Smooth muscle cell (in vitro differentiated cells): ENCODE results near the gene HEXIM1. TPM values are rescaled to one million over a fixed set of nuclear protein-coding genes. Genes with fewer than 3 reads are reported as not detected.

Experiments used
- DNase-seq: peaks from one replicate; lab custom pipeline; 2025; ENCODE audit not compliant: unreplicated experiment; lab: John Stamatoyannopoulos, UW
- H2AFZ ChIP-seq: fragments of 200-600 bp; sonication (generic); 2 replicates; pipeline ENCODE4 v1.6.0; 2016; ENCODE audit warnings: antibody characterized with exemption, low read depth, mild to moderate bottlenecking
- H3F3A ChIP-seq: fragments of 200-600 bp; sonication (generic); 2 replicates; pipeline ENCODE4 v1.6.0; 2017; ENCODE audit warnings: antibody characterized with exemption, low read depth
- H3K27ac ChIP-seq: fragments of 200-600 bp; sonication (generic); 2 replicates; pipeline ENCODE4 v1.5.1; 2016; ENCODE audit warnings: low read depth, mild to moderate bottlenecking
- H3K27me3 ChIP-seq: fragments of 200-600 bp; sonication (generic); 2 replicates; pipeline ENCODE4 v1.6.1; 2016; ENCODE audit warnings: low read depth, mild to moderate bottlenecking
- H3K36me3 ChIP-seq: fragments of 200-600 bp; sonication (generic); 2 replicates; pipeline ENCODE4 v1.5.1; 2016; ENCODE audit warnings: low read depth
- H3K4me1 ChIP-seq: fragments of 200-600 bp; sonication (generic); 2 replicates; pipeline ENCODE4 v1.5.1; 2016; ENCODE audit warnings: low read depth
- H3K4me2 ChIP-seq: fragments of 200-600 bp; sonication (generic); 2 replicates; pipeline ENCODE4 v1.6.0; 2016; ENCODE audit warnings: mild to moderate bottlenecking
- H3K4me3 ChIP-seq: fragments of 200-600 bp; sonication (generic); 2 replicates; pipeline ENCODE4 v1.5.1; 2016; ENCODE audit warnings: mild to moderate bottlenecking
- H3K79me2 ChIP-seq: fragments of 200-600 bp; sonication (generic); 2 replicates; pipeline ENCODE4 v1.6.0; 2016; ENCODE audit warnings: low read depth, mild to moderate bottlenecking
- H3K9ac ChIP-seq: fragments of 200-600 bp; sonication (generic); 2 replicates; pipeline ENCODE4 v1.6.0; 2016; ENCODE audit warnings: low read depth
- H3K9me3 ChIP-seq: fragments of 200-600 bp; sonication (generic); replicated peaks from 2 replicates; pipeline ENCODE4 v1.5.1; 2016; ENCODE audit warnings: low read depth
- H4K20me1 ChIP-seq: fragments of 200-600 bp; sonication (generic); 2 replicates; pipeline ENCODE4 v1.6.0; 2016; ENCODE audit warnings: low read depth
- WGBS: methylation state at CpG from one replicate; pipeline ENCODE4 v1.1.7; 2016; ENCODE audit warnings: low lambda C conversion rate; 5-methylcytosine and 5-hydroxymethylcytosine counted together
- polyA plus RNA-seq: library from polyadenylated mRNA; unstranded; fragments of >200 nt; fragmentation: Nextera tagmentation; extraction: Ambion mirVana; gene quantifications from 2 replicates; pipeline ENCODE4 v1.2.1, GENCODE V29; 2016
- total RNA-seq: library from RNA; depleted of rRNA; stranded (reverse); fragments of >200 nt; gene quantifications from 2 replicates; pipeline ENCODE4 v1.2.3, GENCODE V29; 2014
- TF ChIP-seq, protein P1 (sequence below): fragments of 200-600 bp; sonication (generic); IDR thresholded peaks from 2 replicates; pipeline ENCODE4 v1.5.1; 2017; ENCODE audit warnings: borderline replicate concordance, mild to moderate bottlenecking, antibody characterized with exemption; ENCODE audit not compliant: insufficient read depth, poor library complexity, severe bottlenecking

Gene HEXIM1
- total and polyA plus RNA-seq, 2 experiments from 2014 or later = 9.4 to 13.7 TPM

DNA sequence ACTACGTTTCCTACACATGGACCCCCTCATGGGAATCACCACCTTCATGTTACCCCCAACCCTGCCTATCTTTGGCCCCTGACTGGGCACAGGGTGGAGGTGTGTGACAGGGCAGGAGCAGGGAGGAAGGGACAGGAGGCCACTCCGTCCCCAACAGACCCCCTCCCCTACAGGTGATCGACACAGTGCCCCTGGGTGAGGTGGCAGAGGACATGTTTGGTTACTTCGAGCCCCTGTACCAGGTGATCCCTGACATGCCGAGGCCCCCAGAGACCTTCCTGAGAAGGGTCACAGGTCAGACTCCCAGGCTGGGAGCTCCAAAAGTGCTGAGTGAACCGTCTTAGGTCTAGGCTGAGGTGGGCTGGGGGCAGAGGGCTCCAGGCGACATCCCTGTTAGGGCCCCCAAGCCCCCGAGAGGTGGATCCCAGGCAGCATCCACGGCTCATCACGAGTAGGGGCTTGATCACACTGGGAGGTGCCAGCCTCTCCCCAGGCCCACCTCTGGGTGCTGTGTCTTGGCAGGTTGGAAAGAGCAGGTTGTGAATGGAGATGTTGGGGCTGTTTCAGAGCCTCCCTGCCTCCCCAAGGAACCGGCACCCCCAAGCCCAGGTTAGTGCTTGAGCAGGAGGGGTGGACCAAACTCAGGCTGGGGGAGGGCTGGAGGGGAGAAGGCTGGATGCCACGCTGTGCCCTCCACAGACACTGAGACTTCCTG is 11.3 kb upstream of the HEXIM1 start:
- Histone ChIP-seq H4K20me1 (no peaks in the 10 kb centered on the region), H3K4me3 (no peak overlapping the region), H3F3A (no peaks in the 10 kb centered on the region), H3K9me3 (no peaks in the 10 kb centered on the region), H3K79me2 (peaks cover 1% of the 10 kb centered on the region), H3K27ac (no peak overlapping the region), H3K9ac (no peak overlapping the region), H3K4me1 (peaks cover 4% of the 10 kb centered on the region), H3K27me3 (no peaks in the 10 kb centered on the region), H3K36me3 (no peaks in the 10 kb centered on the region), H2AFZ (no peak overlapping the region), H3K4me2 (no peak overlapping the region)
- TF ChIP-seq, protein P1, sequence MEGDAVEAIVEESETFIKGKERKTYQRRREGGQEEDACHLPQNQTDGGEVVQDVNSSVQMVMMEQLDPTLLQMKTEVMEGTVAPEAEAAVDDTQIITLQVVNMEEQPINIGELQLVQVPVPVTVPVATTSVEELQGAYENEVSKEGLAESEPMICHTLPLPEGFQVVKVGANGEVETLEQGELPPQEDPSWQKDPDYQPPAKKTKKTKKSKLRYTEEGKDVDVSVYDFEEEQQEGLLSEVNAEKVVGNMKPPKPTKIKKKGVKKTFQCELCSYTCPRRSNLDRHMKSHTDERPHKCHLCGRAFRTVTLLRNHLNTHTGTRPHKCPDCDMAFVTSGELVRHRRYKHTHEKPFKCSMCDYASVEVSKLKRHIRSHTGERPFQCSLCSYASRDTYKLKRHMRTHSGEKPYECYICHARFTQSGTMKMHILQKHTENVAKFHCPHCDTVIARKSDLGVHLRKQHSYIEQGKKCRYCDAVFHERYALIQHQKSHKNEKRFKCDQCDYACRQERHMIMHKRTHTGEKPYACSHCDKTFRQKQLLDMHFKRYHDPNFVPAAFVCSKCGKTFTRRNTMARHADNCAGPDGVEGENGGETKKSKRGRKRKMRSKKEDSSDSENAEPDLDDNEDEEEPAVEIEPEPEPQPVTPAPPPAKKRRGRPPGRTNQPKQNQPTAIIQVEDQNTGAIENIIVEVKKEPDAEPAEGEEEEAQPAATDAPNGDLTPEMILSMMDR = no peak
- WGBS = 87% methylated on average over 11 of the region's 12 CpGs
- no peak for DNase-seq

DNA sequence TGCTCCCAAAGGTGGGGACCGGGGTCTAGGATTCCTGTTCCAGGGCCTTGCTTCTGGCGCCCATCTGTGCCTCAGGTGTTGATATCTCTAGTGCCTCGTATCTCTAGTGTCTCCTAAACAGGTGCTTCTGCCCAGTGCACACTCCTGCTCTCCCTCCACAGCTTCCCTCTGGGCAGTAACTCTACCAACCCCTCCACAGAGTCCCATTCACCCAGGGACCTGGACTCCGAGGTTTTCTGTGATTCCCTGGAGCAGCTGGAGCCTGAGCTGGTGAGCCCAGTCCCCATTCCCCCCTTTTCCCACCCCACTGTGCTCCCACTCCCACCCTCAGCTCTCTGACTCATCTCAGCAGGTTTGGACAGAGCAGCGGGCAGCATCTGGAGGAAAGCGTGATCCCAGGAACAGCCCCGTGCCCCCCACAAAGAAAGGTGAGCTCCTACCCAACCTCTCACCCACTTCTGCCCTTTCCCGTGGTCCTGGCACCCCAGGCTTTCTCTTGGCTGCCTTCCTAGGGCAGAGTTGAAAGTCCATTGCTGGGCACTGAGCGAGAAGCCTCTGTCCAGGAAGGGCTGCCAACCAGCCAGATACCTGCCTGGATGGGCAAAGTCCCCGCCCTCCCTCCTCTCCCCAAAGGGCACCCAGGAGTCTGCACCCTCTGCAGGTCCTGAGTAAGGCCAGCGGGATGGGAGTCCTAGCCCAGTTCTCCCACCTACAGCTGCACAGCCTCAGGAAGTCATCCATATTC is 10.5 kb upstream of the HEXIM1 start:
- no peak overlapping the region for H3K27ac ChIP-seq
- no peak overlapping the region for H3K9ac ChIP-seq
- DNase-seq = no peak

DNA sequence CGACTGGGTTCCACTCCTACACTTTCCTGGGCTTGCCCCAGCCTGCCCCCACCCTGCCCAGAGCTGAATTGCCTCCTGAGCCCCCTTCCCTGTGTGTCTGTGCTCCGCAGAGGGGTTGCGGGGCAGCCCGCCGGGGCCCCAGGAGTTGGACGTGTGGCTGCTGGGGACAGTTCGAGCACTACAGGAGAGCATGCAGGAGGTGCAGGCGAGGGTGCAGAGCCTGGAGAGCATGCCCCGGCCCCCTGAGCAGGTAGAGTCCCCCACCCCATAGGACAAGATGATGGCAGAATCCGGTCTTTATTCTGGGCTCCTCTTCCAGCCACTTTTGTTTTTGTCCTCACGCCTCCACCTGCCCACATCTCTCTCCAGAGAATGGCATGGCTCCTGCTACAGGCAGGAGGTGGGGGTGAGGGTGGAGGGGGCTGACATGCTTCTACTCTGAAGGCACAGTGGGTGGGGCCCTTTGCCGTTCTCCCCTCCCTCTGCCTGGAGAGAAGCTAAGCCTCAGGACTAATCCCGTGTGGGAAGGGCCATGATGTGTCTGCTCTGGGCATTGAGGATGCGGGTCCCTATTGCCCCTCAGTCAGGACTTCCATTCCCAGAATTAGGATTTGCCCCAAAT is 9.3 kb upstream of the HEXIM1 start:
- TF ChIP-seq, protein P1 = no peak
- 58% methylated on average over 5 of the region's 14 CpGs for WGBS
- Histone ChIP-seq H3F3A (no peaks in the 10 kb centered on the region), H3K4me1 (peaks cover 11% of the 10 kb centered on the region), H4K20me1 (no peaks in the 10 kb centered on the region), H3K79me2 (no peaks in the 10 kb centered on the region), H3K27me3 (no peaks in the 10 kb centered on the region), H3K36me3 (no peaks in the 10 kb centered on the region), H3K4me2 (no peak overlapping the region), H2AFZ (no peak overlapping the region), H3K9ac (no peak overlapping the region), H3K9me3 (no peaks in the 10 kb centered on the region), H3K4me3 (no peak overlapping the region), H3K27ac (no peak overlapping the region)
- no peak for DNase-seq

More for the DNA sequence above, 10.5 kb upstream of the HEXIM1 start:
- H3K79me2 ChIP-seq = no peaks in the 10 kb centered on the region
- TF ChIP-seq, protein P1 = no peak
- H3K9me3 ChIP-seq = no peaks in the 10 kb centered on the region
- no peaks in the 10 kb centered on the region for H3F3A ChIP-seq
- no peaks in the 10 kb centered on the region for H4K20me1 ChIP-seq
- 96% methylated on average over 10 of the region's 11 CpGs for WGBS
- no peaks in the 10 kb centered on the region for H3K27me3 ChIP-seq
- H3K4me2 ChIP-seq = no peak overlapping the region
- peaks cover 4% of the 10 kb centered on the region for H3K4me1 ChIP-seq
- no peak overlapping the region for H2AFZ ChIP-seq
- no peaks in the 10 kb centered on the region for H3K36me3 ChIP-seq
- no peak overlapping the region for H3K4me3 ChIP-seq
